Measurements from ENCODE around the gene C1QTNF12.

DNA sequence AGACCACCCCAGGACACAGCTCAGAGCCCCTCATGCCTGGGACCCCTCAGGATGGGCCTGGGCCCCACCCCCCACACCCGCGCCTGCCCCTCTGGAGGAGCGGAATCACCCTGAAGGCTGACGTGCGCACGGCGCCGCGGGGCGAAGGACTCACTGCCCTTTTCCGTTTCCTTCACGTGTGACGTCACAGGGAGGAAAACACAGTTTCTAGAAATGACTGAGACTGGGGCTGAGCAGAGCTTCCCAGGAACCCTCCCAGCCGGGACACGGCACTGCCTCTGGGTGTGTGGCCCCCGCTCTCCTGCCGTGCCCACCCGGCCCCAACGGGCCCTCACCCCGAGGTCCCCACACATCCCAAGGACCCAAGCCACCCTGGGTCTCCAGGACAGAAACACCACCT lies 27.2 kb downstream of the C1QTNF12 start:
- no peak for TF ChIP-seq YY1 (IDR thresholded peaks at IDR 0.05; ENCODE audit: insufficient read depth, insufficient read length)
- no peak for TF ChIP-seq SUZ12 (IDR thresholded peaks at IDR 0.05; ENCODE audit: extremely low read depth, insufficient read depth, insufficient read length)
